HCT116 (cell line): ENCODE measurements around the gene GP1BB. TPM values are rescaled to one million over a fixed set of nuclear protein-coding genes. Genes with fewer than 3 reads are reported as not detected.

Source experiments
- ATAC-seq: fragments of 200-7000 bp; cut with Tn5 transposase; 2 replicates; pipeline ENCODE4 v1.9.1; 2020; ENCODE audit warnings: mild to moderate bottlenecking, moderate library complexity
- BruUV-seq: library from RNA; stranded (reverse); fragments of 400-500 nt; replicated peaks from 2 replicates; lab custom pipeline; 2021; lab: Mats Ljungman, UMichigan
- CTCF ChIA-PET: fragments of 300-600 bp; sonication (Branson Sonifier 250); formaldehyde crosslinking; loops from one replicate; lab custom pipeline; 2021; ENCODE audit warnings: antibody characterized with exemption; lab: Charles Lee
- POLR2A ChIA-PET: fragments of 300-600, 350-600 bp; sonication (Branson Sonifier 250); formaldehyde crosslinking; loops from one replicate; lab custom pipeline; 2021; ENCODE audit warnings: antibody characterized with exemption; lab: Charles Lee
- RAD21 ChIA-PET, 2 experiments: fragments of 300-600 bp; sonication (Branson Sonifier 250); formaldehyde crosslinking; loops; one replicate each; lab custom pipeline; 2023; ENCODE audit warnings: low total read pairs in 2 of 2; ENCODE audit not compliant: uncharacterized antibody in 2 of 2, unreplicated experiment in 2 of 2, low non-redundant PET in 1 of 2; lab: Charles Lee
- DNase-seq: peaks from one replicate; pipeline ENCODE4 v3.0.0-alpha.2; 2010; ENCODE audit warnings: low read depth, low spot score
- H2AFZ ChIP-seq: fragments of 200-600 bp; shearing (Covaris generic), sonication (generic); 2 replicates; pipeline ENCODE4 v1.6.1; 2017; ENCODE audit warnings: low read depth, mixed run types, mixed read lengths, antibody characterized with exemption, low read length; ENCODE audit not compliant: poor library complexity, severe bottlenecking
- H3K27ac ChIP-seq: 2 replicates; pipeline ENCODE4 v1.5.1; 2012; ENCODE audit warnings: low read depth, low read length
- H3K27me3 ChIP-seq: fragments of 200-600 bp; sonication (generic); 2 replicates; pipeline ENCODE4 v1.6.1; 2016; ENCODE audit warnings: mixed run types, low read length, mixed read lengths; ENCODE audit not compliant: insufficient read depth
- H3K36me3 ChIP-seq, 2 experiments: fragments of 200-500 bp in 1 of 2; fragments of 200-600 bp in 1 of 2; sonication (Bioruptor generic) in 1 of 2; sonication (generic) in 1 of 2; 2 replicates each; pipeline versions ENCODE4 v1.5.1 to v1.6.1; 2014 to 2016; ENCODE audit warnings: low read length in 2 of 2, inconsistent platforms in 1 of 2, mixed read lengths in 1 of 2, mixed run types in 1 of 2; ENCODE audit not compliant: insufficient read depth in 2 of 2, control insufficient read depth in 1 of 2
- H3K4me1 ChIP-seq, 2 experiments: fragments of 200-600 bp in 1 of 2; sonication (generic) in 1 of 2; 2 replicates each; pipeline versions ENCODE4 v1.5.1 to v1.6.1; 2012 to 2017; ENCODE audit warnings: low read length in 2 of 2, inconsistent platforms in 1 of 2, mild to moderate bottlenecking in 1 of 2, mixed read lengths in 1 of 2, mixed run types in 1 of 2, moderate library complexity in 1 of 2; ENCODE audit not compliant: insufficient read depth in 2 of 2, control insufficient read depth in 1 of 2
- H3K4me2 ChIP-seq: fragments of 200-600 bp; sonication (generic); 2 replicates; pipeline ENCODE4 v1.6.1; 2017; ENCODE audit warnings: mixed run types, low read length, mixed read lengths
- H3K4me3 ChIP-seq, 2 experiments: fragments of 200-600 bp in 1 of 2; sonication (generic) in 1 of 2; replicated peaks in 1 of 2; 2 replicates each; pipeline ENCODE4 v1.5.1; 2011 to 2016; ENCODE audit warnings: low read length in 2 of 2, control low read depth in 1 of 2, low read depth in 1 of 2, mild to moderate bottlenecking in 1 of 2, mixed read lengths in 1 of 2, mixed run types in 1 of 2
- H3K79me2 ChIP-seq: fragments of 200-600 bp; sonication (generic); 2 replicates; pipeline ENCODE4 v1.6.1; 2017; ENCODE audit warnings: mild to moderate bottlenecking, mixed run types, low read length, moderate library complexity, mixed read lengths; ENCODE audit not compliant: insufficient read depth
- H3K9ac ChIP-seq: fragments of 200-600 bp; sonication (generic); 2 replicates; pipeline ENCODE4 v1.6.1; 2016; ENCODE audit warnings: low read length, mixed read lengths
- H3K9me2 ChIP-seq: fragments of 200-600 bp; sonication (generic), shearing (Covaris generic); 2 replicates; pipeline ENCODE4 v1.6.1; 2017; ENCODE audit warnings: mixed run types, mild to moderate bottlenecking, moderate library complexity; ENCODE audit not compliant: insufficient read depth
- H3K9me3 ChIP-seq, 2 experiments: fragments of 200-500 bp in 1 of 2; fragments of 200-600 bp in 1 of 2; sonication (Bioruptor generic) in 1 of 2; sonication (generic) in 1 of 2; 2 replicates each; pipeline ENCODE4 v1.6.1; 2014 to 2017; ENCODE audit warnings: low read length in 2 of 2, mixed read lengths in 2 of 2, inconsistent platforms in 1 of 2, low read depth in 1 of 2, mild to moderate bottlenecking in 1 of 2, mixed run types in 1 of 2, moderate library complexity in 1 of 2; ENCODE audit not compliant: control insufficient read depth in 1 of 2, insufficient read depth in 1 of 2
- H4K20me1 ChIP-seq: fragments of 200-600 bp; sonication (generic), shearing (Covaris generic); 2 replicates; pipeline ENCODE4 v1.6.1; 2017; ENCODE audit warnings: mixed run types, mild to moderate bottlenecking, moderate library complexity; ENCODE audit not compliant: insufficient read depth
- FOSL1 ChIP-seq: IDR thresholded peaks from 2 replicates; pipeline ENCODE4 v1.6.1; 2012; ENCODE audit warnings: low read depth
- JUND ChIP-seq: IDR thresholded peaks from 2 replicates; pipeline ENCODE4 v1.6.1; 2012
- POLR2AphosphoS5 ChIP-seq: IDR thresholded peaks from 2 replicates; pipeline ENCODE4 v1.6.1; 2011; ENCODE audit warnings: mild to moderate bottlenecking, low read depth, low read length, moderate library complexity
- SP1 ChIP-seq: IDR thresholded peaks from 2 replicates; pipeline ENCODE4 v1.6.1; 2012; ENCODE audit warnings: low read depth
- SRF ChIP-seq: IDR thresholded peaks from 2 replicates; pipeline ENCODE4 v1.6.1; 2012; ENCODE audit warnings: low read depth
- intact Hi-C: fragments of 100-400 bp; cut with micrococcal nuclease; formaldehyde crosslinking; loops from 2 replicates; pipeline ENCODE4 v1.10.0; 2022
- total RNA-seq: library from RNA; stranded (reverse); gene quantifications from one replicate; pipeline ENCODE4 v1.2.1, GENCODE V29; 2021; ENCODE audit not compliant: unreplicated experiment
- TF ChIP-seq, protein P1 (sequence below), 3 experiments: fragments of 200-600 bp in 1 of 3; sonication (generic) in 1 of 3; IDR thresholded peaks in 2 of 3; conservative IDR thresholded peaks in 1 of 3; 2 replicates each; pipeline ENCODE4 v1.5.1; 2012 to 2017; ENCODE audit warnings: low read depth in 2 of 3, low read length in 2 of 3, antibody characterized with exemption in 1 of 3, borderline replicate concordance in 1 of 3, control low read depth in 1 of 3, mild to moderate bottlenecking in 1 of 3, mixed read lengths in 1 of 3, mixed run types in 1 of 3, moderate library complexity in 1 of 3; ENCODE audit not compliant: insufficient read depth in 1 of 3
- TF ChIP-seq, protein P2 (sequence below): IDR thresholded peaks from 2 replicates; pipeline ENCODE4 v1.6.1; 2012
- TF ChIP-seq, protein P3 (sequence below): IDR thresholded peaks from 2 replicates; pipeline ENCODE4 v1.6.1; 2011; ENCODE audit warnings: mild to moderate bottlenecking, low read length, moderate library complexity; ENCODE audit not compliant: insufficient replicate concordance; ENCODE audit errors: extremely low read depth

The GP1BB gene
- total RNA-seq, 1 experiment from 2014 or later, result 4.8 TPM

DNA sequence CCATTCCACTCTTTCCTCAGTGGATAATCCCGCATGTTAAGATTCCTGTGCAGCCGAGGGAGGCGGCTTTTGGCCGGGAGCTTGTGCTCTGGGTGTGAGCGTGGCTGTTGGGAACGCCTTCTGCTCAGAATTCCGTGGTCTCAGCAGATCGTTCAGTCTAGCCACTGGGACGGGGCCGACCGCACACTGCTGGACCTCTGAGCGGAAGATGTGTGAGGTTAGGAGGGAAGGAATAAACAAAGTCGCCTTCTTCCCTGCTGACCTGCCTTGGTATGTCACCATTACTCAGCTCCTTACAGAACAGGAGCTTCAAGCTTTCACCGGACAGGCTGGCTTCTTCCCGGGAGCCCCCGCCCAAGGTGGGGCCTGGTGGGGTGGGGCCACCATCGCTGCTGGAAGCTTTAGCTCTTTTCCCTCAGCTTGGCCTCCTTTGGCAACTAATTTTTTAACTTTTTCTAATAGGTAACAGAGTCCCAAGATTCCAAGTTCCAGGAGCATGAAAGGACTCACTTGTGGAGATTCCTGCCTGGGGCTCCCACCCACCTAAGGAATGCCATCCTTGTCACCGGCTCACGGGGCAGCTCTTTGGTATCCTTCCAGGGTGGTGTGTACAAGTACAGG is 31.5 kb upstream of the GP1BB start:
- ATAC-seq (peak; percentile 83), DNase-seq (peak; percentile 40)
- ChIA-PET POLR2A (interaction anchor here (1.0 to 1.2 kb wide), 2 partner anchors 14 to 18 kb away, joined by 3 read pairs; no protein-coding TSS in a partner anchor), CTCF (interaction anchor here (1.0 kb wide), 1 partner anchor 62 kb away, joined by 3 read pairs; no protein-coding TSS in a partner anchor), RAD21 (no interaction called here)
- no peaks in the 10 kb centered on the region for H4K20me1 ChIP-seq
- H3K36me3 ChIP-seq, result no peaks in the 10 kb centered on the region
- no peaks in the 10 kb centered on the region for H3K9me3 ChIP-seq
- peak overlapping the region; percentile 36 to 53 for H3K4me3 ChIP-seq
- H3K27me3 ChIP-seq, result no peaks in the 10 kb centered on the region
- H2AFZ ChIP-seq, result peak overlapping the region; percentile 73
- intact Hi-C loops, result no loop called here
- peak overlapping the region; percentile 83 for H3K4me2 ChIP-seq
- no peaks in the 10 kb centered on the region for H3K79me2 ChIP-seq
- no peaks in the 10 kb centered on the region for H3K9me2 ChIP-seq
- peak; percentile 12; the same call in 1 of the 2 replicates for TF ChIP-seq FOSL1
- TF ChIP-seq, protein P1, sequence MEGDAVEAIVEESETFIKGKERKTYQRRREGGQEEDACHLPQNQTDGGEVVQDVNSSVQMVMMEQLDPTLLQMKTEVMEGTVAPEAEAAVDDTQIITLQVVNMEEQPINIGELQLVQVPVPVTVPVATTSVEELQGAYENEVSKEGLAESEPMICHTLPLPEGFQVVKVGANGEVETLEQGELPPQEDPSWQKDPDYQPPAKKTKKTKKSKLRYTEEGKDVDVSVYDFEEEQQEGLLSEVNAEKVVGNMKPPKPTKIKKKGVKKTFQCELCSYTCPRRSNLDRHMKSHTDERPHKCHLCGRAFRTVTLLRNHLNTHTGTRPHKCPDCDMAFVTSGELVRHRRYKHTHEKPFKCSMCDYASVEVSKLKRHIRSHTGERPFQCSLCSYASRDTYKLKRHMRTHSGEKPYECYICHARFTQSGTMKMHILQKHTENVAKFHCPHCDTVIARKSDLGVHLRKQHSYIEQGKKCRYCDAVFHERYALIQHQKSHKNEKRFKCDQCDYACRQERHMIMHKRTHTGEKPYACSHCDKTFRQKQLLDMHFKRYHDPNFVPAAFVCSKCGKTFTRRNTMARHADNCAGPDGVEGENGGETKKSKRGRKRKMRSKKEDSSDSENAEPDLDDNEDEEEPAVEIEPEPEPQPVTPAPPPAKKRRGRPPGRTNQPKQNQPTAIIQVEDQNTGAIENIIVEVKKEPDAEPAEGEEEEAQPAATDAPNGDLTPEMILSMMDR (IDR thresholded peaks at IDR 0.05 in 2 of 3, conservative IDR thresholded peaks at IDR 0.05 in 1 of 3; ENCODE audit: borderline replicate concordance in 1 of 3, insufficient read depth in 1 of 3, low read depth in 2 of 3, low read length in 2 of 3), result no peak
- no peak for TF ChIP-seq SRF
- peak; percentile 22; the same call in 1 of the 2 replicates for TF ChIP-seq SP1
- peak; percentile 54 for TF ChIP-seq POLR2AphosphoS5
- TF ChIP-seq, protein P2, sequence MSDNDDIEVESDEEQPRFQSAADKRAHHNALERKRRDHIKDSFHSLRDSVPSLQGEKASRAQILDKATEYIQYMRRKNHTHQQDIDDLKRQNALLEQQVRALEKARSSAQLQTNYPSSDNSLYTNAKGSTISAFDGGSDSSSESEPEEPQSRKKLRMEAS, result peak; percentile 32; the same call in 1 of the 2 replicates
- TF ChIP-seq, protein P3, sequence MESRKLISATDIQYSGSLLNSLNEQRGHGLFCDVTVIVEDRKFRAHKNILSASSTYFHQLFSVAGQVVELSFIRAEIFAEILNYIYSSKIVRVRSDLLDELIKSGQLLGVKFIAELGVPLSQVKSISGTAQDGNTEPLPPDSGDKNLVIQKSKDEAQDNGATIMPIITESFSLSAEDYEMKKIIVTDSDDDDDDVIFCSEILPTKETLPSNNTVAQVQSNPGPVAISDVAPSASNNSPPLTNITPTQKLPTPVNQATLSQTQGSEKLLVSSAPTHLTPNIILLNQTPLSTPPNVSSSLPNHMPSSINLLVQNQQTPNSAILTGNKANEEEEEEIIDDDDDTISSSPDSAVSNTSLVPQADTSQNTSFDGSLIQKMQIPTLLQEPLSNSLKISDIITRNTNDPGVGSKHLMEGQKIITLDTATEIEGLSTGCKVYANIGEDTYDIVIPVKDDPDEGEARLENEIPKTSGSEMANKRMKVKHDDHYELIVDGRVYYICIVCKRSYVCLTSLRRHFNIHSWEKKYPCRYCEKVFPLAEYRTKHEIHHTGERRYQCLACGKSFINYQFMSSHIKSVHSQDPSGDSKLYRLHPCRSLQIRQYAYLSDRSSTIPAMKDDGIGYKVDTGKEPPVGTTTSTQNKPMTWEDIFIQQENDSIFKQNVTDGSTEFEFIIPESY, result no peak
- no peak for TF ChIP-seq JUND
- peak overlapping the region; percentile 55 for H3K27ac ChIP-seq
- peak overlapping the region; percentile 62 for H3K9ac ChIP-seq
- no TSS peak for BruUV-seq
- H3K4me1 ChIP-seq, result peaks cover 9 to 20% of the 10 kb centered on the region in 2 experiments
